Activated CD8-positive, alpha-beta T cell treated with anti-CD3 and anti-CD28 coated beads, Interleukin-2, amount 10 ng/mL, durations not matched to agents 7 days and 5 days (primary cell): ENCODE measurements around the gene TMEM130. TPM values are rescaled to one million over a fixed set of nuclear protein-coding genes. Genes with fewer than 3 reads are reported as not detected.
"Not testable (repeated sequence)": the region's sequence is repeated elsewhere in the genome, so short reads cannot be mapped to it uniquely, and the experiment has no call there.

Experiments used
- ATAC-seq: fragments of 150-1000 bp; cut with Tn5 transposase; one replicate; pipeline ENCODE4 v1.10.0; 2021; ENCODE audit warnings: moderate library complexity
- CTCF ChIA-PET: fragments of 350-600 bp; sonication (Branson Sonifier 250); formaldehyde crosslinking; loops from one replicate; lab custom pipeline; 2021; ENCODE audit warnings: antibody characterized with exemption; lab: Charles Lee
- POLR2A ChIA-PET: fragments of 350-600 bp; sonication (Branson Sonifier 250); formaldehyde crosslinking; loops from one replicate; lab custom pipeline; 2021; ENCODE audit warnings: antibody characterized with exemption; lab: Charles Lee
- DNase-seq: peaks from one replicate; pipeline ENCODE4 v3.0.0-alpha.2; 2020
- H3K27ac Mint-ChIP-seq: one replicate; pipeline ENCODE4 v1.8.0; 2021; ENCODE audit warnings: mild to moderate bottlenecking, mixed read lengths
- H3K27me3 Mint-ChIP-seq: one replicate; pipeline ENCODE4 v1.8.0; 2021; ENCODE audit warnings: low read depth, mixed read lengths
- H3K36me3 Mint-ChIP-seq: one replicate; pipeline ENCODE4 v1.8.0; 2021; ENCODE audit warnings: low read depth, mixed read lengths
- H3K4me1 Mint-ChIP-seq: one replicate; pipeline ENCODE4 v1.8.0; 2021; ENCODE audit warnings: low read depth, mixed read lengths
- H3K4me3 Mint-ChIP-seq: one replicate; pipeline ENCODE4 v1.8.0; 2021; ENCODE audit warnings: mild to moderate bottlenecking, mixed read lengths
- H3K9me3 Mint-ChIP-seq: one replicate; pipeline ENCODE4 v1.8.0; 2022; ENCODE audit warnings: mixed read lengths; ENCODE audit not compliant: insufficient read depth
- total RNA-seq, 2 experiments: library from RNA; stranded (reverse); gene quantifications; one replicate each; pipeline ENCODE4 v1.2.3, GENCODE V29; 2021

Gene TMEM130
- total RNA-seq, 2 experiments from 2014 or later = not detected

- H3K36me3 Mint-ChIP-seq = peaks cover 12% of the 10 kb centered on the region
- DNase-seq (no peak), ATAC-seq (no peak)
- POLR2A ChIA-PET = no interaction called here
- no peaks in the 10 kb centered on the region for H3K9me3 Mint-ChIP-seq
- CTCF ChIA-PET = interaction anchor here (1.0 kb wide), 1 partner anchor 14 kb away, joined by 3 read pairs; no protein-coding TSS in a partner anchor
- H3K27ac Mint-ChIP-seq = peak overlapping the region; percentile 34
- H3K4me3 Mint-ChIP-seq = peak overlapping the region; percentile 49
- H3K4me1 Mint-ChIP-seq = peaks cover 13% of the 10 kb centered on the region
- peaks cover 2% of the 10 kb centered on the region for H3K27me3 Mint-ChIP-seq
Observed at GRCh38 chr7:98877146-98877545, 7.3 kb upstream of the TMEM130 start.

- no peaks in the 10 kb centered on the region for H3K9me3 Mint-ChIP-seq
- H3K27me3 Mint-ChIP-seq = peaks cover 6% of the 10 kb centered on the region
- H3K27ac Mint-ChIP-seq = no peak overlapping the region
- H3K36me3 Mint-ChIP-seq = peaks cover 5% of the 10 kb centered on the region
- CTCF ChIA-PET = no interaction called here
- DNase-seq (no peak), ATAC-seq (no peak)
- no peak overlapping the region for H3K4me3 Mint-ChIP-seq
- peaks cover 8% of the 10 kb centered on the region for H3K4me1 Mint-ChIP-seq
- POLR2A ChIA-PET = no interaction called here
Observed at GRCh38 chr7:98875501-98875900, 5.7 kb upstream of the TMEM130 start.

DNA sequence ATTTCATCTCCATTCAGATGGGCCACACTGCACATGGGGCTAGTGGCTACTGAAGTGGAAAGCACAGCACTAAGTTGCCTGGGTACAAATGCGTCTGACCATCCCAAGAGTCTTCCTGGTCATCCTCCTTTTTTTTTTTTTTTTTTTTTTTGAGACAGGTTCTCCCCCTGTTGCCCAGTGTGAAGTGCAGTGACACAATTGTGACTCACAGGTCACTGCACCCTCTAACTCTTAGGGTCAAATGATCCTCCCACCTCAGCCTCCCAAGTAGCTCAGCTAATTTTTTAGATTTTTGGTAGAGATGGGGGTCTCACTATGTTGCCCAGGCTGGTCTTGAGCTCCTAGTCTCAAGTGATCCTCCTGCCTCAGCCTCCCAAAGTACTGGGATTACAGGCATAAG lies 5.1 kb upstream of the TMEM130 start:
- no peaks in the 10 kb centered on the region for H3K9me3 Mint-ChIP-seq
- ATAC-seq (no peak), DNase-seq (no peak)
- H3K27ac Mint-ChIP-seq = no peak overlapping the region
- ChIA-PET POLR2A (no interaction called here), CTCF (no interaction called here)
- H3K36me3 Mint-ChIP-seq = peaks cover 4% of the 10 kb centered on the region
- no peak overlapping the region for H3K4me3 Mint-ChIP-seq
- H3K27me3 Mint-ChIP-seq = peaks cover 9% of the 10 kb centered on the region
- H3K4me1 Mint-ChIP-seq = peaks cover 7% of the 10 kb centered on the region

DNA sequence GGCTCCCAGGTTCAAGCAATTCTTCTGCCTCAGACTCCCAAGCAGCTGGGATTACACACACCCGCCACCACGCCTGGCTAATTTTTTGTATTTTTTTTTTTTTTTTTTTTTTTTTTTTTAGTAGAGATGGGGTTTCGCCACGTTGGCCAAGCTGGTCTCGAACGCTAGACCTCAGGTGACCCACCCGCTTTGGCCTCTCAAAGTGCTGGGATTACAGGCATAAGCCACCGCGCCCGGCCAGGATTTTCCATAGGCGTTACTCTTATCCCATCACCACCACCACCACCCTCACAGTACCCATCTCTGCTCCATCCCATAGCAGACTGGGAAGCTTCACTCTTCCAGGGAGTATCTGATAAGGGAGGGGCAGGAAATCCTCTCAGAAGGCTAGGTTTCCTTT lies 3.8 kb upstream of the TMEM130 start:
- ATAC-seq, CTCF ChIA-PET, H3K4me3 Mint-ChIP-seq, H3K27ac Mint-ChIP-seq, H3K4me1 Mint-ChIP-seq, H3K9me3 Mint-ChIP-seq, H3K36me3 Mint-ChIP-seq, DNase-seq: not testable (repeated sequence)
- POLR2A ChIA-PET = interaction anchor here (0.7 kb wide), 1 partner anchor 128 kb away, joined by 3 read pairs; no protein-coding TSS in a partner anchor
- peaks cover 17% of the 10 kb centered on the region for H3K27me3 Mint-ChIP-seq

DNA sequence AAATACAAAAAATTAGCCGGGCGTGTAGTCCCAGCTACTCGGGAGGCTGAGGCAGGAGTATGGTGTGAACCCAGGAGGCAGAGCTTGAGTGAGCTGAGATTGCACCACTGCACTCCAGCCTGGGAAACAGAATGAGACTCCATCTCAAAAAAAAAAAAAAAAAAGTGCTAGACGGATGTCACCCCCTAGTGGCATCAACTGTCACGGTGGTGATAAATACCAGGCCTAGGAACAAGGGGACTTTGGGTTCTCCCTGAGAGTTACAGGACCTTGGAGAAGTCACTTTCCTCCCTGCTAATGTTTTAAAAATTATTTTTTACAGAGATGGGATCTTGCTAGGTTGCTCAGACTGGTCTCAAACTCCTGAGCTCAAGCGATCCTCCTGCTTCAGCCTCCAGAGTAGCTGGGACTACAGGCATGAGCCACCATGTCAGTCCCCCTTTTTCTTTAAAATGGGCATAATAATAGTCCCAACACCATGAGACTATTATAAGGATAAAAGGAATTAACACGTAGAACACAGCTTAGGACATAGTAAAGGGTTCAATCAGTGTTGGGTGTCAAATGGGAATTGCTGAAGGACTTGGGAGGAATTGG lies 2.6 kb upstream of the TMEM130 start:
- Mint-ChIP-seq H3K4me3 (no peak overlapping the region), H3K36me3 (no peaks in the 10 kb centered on the region), H3K27ac (no peak overlapping the region), H3K4me1 (peaks cover 4% of the 10 kb centered on the region), H3K27me3 (peaks cover 24% of the 10 kb centered on the region), H3K9me3 (no peaks in the 10 kb centered on the region)
- ChIA-PET POLR2A (no interaction called here), CTCF (interaction anchor here (1.3 to 2.5 kb wide), 3 partner anchors 17 to 41 kb away, joined by 3 to 10 read pairs (median 4); no protein-coding TSS in a partner anchor)
- ATAC-seq (peak; percentile 29), DNase-seq (peak; percentile 56)

DNA sequence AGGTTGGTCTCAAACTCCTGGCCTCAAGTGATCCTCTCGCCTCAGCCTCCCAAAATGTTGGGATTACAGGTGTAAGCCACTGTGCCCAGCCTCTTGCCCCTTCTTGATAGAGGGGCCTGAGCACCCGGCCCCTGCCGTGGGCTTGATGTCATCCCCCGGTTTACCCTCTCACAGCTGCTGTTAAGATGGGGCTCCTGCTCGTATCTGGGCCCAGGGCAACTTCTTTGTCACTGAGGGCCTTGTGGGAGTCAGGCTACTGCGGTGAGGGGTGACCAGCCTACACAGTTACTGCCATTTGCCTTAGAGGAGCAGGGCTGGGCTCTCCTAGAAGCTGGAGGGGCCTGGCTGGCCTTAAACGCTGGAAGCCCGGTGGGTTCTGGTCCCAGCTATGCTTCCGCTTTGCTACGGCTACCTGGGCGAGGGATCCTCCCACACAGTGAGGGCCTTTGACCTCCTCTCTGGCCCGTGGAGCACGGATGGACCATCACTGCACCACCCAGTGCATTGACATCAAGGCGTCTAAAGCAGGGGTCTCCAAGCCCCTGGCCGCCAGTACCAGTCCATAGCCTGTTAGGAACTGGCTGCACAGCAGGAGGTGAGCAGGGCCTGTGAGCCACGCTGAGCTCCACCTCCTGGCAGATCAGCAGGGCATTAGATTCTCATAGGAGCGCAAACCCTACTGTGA lies 1.1 kb upstream of the TMEM130 start:
- no peak for DNase-seq
- ChIA-PET CTCF (interaction anchor here (0.8 to 2.5 kb wide), 3 partner anchors 9 to 40 kb away, joined by 3 to 10 read pairs (median 3); no protein-coding TSS in a partner anchor), POLR2A (interaction anchor here (1.1 kb wide), 1 partner anchor 9 kb away, joined by 4 read pairs; no protein-coding TSS in a partner anchor)
- H3K4me1 Mint-ChIP-seq = peaks cover 4% of the 10 kb centered on the region
- ATAC-seq = no peak
- peaks cover 24% of the 10 kb centered on the region for H3K27me3 Mint-ChIP-seq
- H3K4me3 Mint-ChIP-seq = peak overlapping the region; percentile 65
- H3K27ac Mint-ChIP-seq = no peak overlapping the region
- no peaks in the 10 kb centered on the region for H3K36me3 Mint-ChIP-seq
- H3K9me3 Mint-ChIP-seq = no peaks in the 10 kb centered on the region

DNA sequence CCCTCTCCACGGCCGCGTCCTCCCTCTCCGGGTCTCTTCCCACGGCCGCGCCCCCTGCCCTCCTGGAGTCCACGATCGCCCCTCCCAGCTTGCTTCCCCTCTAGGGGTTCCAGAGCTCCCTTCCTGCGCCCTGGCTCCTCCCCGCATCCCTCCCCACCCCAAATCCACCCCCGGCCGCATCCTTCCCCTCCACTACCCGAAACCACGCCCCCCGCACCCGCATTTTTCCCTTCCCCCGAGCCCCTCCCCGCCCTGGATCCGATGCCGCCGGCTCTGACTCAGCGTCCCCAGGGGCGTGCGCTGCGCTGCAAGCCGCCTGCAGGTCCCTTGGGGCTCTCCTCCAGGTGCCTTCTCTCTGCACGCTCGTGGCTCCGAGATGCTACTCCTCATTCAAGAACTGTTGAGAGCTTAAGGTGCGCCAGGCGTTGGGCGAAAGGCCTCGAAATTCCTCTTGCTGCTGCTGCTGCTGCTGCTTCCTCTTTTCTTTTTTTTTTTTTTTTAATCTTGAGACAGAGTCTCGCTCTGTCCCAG lies 372 bp upstream of the TMEM130 start:
- peaks cover 4% of the 10 kb centered on the region for H3K4me1 Mint-ChIP-seq
- peak; percentile 71 for DNase-seq
- H3K27me3 Mint-ChIP-seq = peaks cover 24% of the 10 kb centered on the region
- no peaks in the 10 kb centered on the region for H3K9me3 Mint-ChIP-seq
- POLR2A ChIA-PET = no interaction called here
- CTCF ChIA-PET = no interaction called here
- no peak overlapping the region for H3K27ac Mint-ChIP-seq
- ATAC-seq = peak; percentile 84
- no peaks in the 10 kb centered on the region for H3K36me3 Mint-ChIP-seq
- H3K4me3 Mint-ChIP-seq = peak overlapping the region; percentile 65

DNA sequence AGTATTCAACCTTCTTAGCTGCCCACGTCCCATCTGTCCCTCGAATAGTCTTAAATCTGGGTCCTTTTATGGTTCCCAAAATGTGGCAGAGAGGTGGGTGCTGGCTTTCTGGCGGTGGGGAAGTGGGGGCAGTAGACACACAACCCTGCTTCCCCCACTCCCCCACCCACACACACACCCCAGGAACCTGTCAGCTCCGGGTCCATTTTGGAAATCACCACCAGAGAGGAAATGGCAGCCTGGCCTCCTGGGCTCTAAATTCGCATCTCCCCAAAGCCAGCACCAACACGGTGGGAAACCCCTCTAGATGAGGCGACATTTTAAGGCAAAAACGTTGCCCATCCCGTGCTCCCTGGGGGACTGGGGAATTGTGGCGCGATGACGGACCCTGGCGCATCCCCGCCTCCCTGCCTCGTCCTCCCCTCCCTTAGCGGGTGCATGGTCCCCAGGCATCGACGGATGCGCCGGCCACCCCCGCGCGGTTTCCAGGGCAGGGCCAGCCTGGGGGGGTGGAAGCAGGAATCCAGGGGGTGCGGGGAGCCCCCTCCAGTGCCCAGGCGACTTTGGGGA lies 702 bp downstream of the TMEM130 start:
- peaks cover 4% of the 10 kb centered on the region for H3K4me1 Mint-ChIP-seq
- CTCF ChIA-PET = interaction anchor here (2.9 kb wide), 1 partner anchor 11 kb away, joined by 8 read pairs; no protein-coding TSS in a partner anchor
- no peak for DNase-seq

DNA sequence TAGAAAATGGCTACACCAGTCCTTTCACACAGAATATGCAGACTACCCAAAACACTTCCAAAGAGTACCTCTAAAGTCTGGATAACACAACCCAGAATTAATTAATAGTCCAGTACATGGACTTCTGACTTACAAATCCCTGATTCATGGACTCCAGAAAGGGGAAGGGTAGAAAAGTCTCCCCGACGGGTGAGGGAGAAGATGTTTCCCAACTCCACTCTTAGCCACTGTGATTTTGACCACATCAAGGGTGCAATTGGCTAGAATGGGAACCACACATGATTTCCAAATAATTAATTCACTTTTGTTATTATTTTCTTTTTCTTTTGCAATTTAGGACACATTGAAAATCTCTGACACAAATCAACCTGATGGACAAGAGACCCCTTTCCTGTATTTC lies 1.4 kb downstream of the TMEM130 start:
- Mint-ChIP-seq H3K4me1 (peaks cover 4% of the 10 kb centered on the region), H3K27me3 (peaks cover 21% of the 10 kb centered on the region), H3K27ac (no peak overlapping the region), H3K36me3 (no peaks in the 10 kb centered on the region), H3K4me3 (no peak overlapping the region), H3K9me3 (no peaks in the 10 kb centered on the region)
- POLR2A ChIA-PET = no interaction called here
- ATAC-seq (no peak), DNase-seq (no peak)
- CTCF ChIA-PET = interaction anchor here (2.9 kb wide), 1 partner anchor 11 kb away, joined by 8 read pairs; no protein-coding TSS in a partner anchor

More for the DNA sequence above, 702 bp downstream of the TMEM130 start:
- no peak for ATAC-seq
- Mint-ChIP-seq H3K27me3 (peaks cover 21% of the 10 kb centered on the region), H3K9me3 (no peaks in the 10 kb centered on the region), H3K4me3 (no peak overlapping the region), H3K27ac (no peak overlapping the region), H3K36me3 (no peaks in the 10 kb centered on the region)
- POLR2A ChIA-PET = no interaction called here

DNA sequence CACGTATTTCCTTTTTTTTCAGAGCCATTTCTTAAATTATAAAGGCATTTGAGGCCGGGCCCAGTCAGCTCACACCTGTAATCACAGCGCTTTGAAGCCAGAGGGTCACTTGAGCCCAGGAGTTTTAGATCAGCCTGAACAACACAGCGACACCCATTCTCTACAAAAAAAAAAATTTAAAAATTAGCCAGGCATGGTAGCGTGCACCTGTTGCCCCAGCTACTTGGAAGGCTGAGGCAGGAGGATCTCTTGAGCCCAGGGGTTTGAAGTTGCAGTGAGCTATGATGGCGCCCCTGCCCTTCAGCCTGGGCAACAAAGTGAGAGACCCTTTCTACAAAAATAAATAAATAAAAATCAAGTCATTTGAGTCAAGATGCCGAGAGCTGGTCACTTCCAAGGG lies 3.0 kb downstream of the TMEM130 start:
- ATAC-seq (no peak), DNase-seq (no peak)
- POLR2A ChIA-PET = no interaction called here
- H3K4me3 Mint-ChIP-seq = no peak overlapping the region
- H3K4me1 Mint-ChIP-seq = peaks cover 4% of the 10 kb centered on the region
- no peaks in the 10 kb centered on the region for H3K9me3 Mint-ChIP-seq
- CTCF ChIA-PET = interaction anchor here (2.1 to 2.9 kb wide), 2 partner anchors 12 to 13 kb away, joined by 5 to 8 read pairs; partner anchors contain the start of gene TRRAP
- no peak overlapping the region for H3K27ac Mint-ChIP-seq
- no peaks in the 10 kb centered on the region for H3K36me3 Mint-ChIP-seq
- peaks cover 21% of the 10 kb centered on the region for H3K27me3 Mint-ChIP-seq

- Mint-ChIP-seq H3K27ac (no peak overlapping the region), H3K4me1 (peaks cover 4% of the 10 kb centered on the region), H3K4me3 (no peak overlapping the region), H3K9me3 (no peaks in the 10 kb centered on the region), H3K36me3 (no peaks in the 10 kb centered on the region), H3K27me3 (peaks cover 19% of the 10 kb centered on the region)
- no peak for ATAC-seq
- DNase-seq = no peak
- POLR2A ChIA-PET = no interaction called here
- CTCF ChIA-PET = interaction anchor here (2.1 to 2.9 kb wide), 2 partner anchors 12 to 14 kb away, joined by 5 to 8 read pairs; partner anchors contain the start of gene TRRAP
Observed at GRCh38 chr7:98866351-98866750, 3.5 kb downstream of the TMEM130 start.
